Measurements from ENCODE around the gene MRGPRF.

The MRGPRF gene

DNA sequence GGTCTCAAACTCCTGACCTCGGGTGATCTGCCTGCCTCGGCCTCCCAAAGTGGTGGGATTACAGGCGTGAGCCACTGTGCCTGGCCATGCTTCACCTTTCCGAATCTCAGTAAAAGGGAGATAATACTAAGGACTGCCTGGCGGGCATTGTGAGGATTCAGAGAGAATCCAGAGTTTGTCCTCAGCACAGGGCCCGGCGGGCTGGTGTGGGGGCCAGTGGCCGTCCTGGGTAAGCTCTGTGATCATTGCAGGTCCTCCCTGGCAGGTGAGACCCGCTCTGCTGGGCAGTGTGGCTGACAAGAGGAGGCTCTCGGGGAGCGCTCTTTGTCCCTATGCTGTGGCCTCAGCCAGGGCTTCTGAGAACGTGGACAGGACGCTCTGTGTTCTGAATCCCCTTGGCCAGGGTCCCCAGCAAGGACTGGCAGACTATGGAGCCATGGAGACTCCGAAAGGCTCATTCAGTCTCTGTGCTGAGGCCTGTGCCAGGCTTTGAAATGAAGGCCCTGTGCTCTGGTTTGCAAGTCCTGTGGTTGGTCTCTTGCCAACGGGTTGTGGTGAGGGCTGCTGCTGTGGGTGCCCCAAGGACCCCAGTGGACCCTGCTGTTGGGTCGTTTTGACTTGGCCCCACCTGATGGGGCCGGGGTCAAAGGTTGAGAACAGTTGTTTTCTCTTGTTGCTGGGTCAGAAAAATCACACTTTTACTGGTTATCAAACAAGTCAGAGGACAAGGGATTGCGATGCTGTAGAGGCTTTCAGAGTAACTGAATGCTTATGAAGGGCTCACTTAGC lies 37.7 kb upstream of the MRGPRF start:
- no peak for DNase-seq (ENCODE audit: low read depth)

DNA sequence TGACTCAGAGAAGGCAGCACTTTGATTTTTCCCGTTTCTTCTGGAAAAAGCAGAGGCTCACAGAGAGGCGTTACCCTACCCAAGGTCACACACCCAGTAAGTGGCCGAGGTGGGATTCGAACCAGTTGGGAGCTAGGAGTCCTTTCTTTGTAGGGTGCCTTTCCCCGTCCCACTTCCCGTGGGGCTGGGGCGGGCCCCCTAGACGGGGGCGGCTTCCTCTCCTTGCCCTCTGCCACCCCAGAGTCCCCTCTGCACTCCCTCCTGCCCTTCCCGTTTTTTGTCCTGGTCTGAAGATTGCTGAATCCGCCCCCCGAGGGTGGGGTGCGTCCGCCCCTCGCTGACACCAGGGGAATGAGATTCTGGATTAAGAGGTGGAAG lies 36.4 kb upstream of the MRGPRF start:
- DNase-seq (ENCODE audit: low read depth), result no peak

DNA sequence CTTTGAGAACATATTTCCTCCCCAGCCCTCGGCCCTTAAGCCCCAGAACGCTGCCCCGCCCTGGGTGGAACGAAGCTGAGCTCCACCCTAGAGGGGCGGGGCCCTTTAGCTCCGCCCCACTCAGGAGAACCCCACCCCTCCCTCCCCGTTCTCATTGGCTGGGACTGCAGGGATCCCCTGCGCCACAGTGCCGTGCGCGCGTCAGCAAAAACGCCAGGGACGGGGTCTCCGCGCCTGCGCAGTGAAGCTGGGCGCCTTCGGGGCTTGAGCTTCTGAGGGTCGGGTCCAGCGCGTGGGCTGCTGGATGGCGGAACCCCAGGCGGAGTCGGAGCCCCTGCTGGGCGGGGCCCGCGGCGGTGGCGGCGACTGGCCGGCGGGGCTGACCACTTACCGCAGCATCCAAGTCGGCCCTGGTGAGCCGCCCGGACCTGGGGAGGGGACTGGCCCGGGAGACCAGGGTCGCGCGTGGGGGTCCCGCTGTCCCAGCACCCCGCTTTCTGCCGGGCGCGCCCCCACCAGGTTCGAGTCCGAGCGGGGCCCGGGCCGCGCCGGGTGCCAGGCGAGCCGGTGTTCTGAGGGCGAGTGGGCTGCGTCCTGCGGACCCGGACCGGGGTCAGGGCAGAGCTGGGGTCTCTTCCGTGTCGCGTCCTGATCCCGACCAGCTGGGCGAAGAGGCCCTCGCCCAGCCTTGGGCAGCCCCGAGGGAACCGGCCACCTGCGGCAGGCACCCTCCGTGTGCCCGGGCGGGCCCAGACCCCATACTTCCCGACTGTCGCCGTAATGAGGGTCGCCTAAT lies 35.8 kb upstream of the MRGPRF start, which contains the start of gene TPCN2:
Gene TPCN2, plus strand, starts transcription at position 239 of the 796 bp plus-strand sequence. Its CDS starts 66 bp downstream, at position 305.
- peak; percentile 94 for DNase-seq (ENCODE audit: low read depth)

DNA sequence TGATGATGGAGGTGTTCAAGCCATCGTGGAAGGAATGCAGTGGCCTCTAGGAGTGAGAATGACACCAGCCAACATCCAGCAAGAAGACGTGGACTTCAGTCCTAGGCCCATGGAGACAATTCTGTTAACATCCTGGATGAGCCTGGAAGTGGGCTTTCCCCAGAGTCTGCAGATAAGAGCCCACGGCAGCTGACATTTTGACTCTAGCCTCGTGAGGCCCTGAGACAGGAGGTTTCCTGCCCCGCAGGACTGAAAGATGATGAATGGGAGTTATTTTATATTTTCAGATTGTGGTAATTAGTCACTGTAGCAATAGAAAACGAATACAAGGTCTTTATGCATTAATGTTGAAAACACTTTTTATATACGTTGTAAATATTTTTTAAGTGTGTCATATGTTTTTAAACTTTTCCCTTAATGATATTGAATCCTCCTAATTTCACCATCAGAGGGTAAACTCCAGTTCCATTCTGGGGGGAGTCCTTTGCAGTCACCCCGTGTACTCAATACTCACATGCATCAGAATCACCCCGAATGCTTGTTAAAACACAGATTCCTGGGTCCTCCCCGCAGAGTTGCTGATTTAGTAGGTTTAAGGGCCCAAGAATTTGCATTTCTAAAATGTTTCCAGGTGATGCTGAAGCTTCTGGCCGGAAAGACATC lies 35.1 kb upstream of the MRGPRF start:
- no peak for DNase-seq (ENCODE audit: low read depth)

DNA sequence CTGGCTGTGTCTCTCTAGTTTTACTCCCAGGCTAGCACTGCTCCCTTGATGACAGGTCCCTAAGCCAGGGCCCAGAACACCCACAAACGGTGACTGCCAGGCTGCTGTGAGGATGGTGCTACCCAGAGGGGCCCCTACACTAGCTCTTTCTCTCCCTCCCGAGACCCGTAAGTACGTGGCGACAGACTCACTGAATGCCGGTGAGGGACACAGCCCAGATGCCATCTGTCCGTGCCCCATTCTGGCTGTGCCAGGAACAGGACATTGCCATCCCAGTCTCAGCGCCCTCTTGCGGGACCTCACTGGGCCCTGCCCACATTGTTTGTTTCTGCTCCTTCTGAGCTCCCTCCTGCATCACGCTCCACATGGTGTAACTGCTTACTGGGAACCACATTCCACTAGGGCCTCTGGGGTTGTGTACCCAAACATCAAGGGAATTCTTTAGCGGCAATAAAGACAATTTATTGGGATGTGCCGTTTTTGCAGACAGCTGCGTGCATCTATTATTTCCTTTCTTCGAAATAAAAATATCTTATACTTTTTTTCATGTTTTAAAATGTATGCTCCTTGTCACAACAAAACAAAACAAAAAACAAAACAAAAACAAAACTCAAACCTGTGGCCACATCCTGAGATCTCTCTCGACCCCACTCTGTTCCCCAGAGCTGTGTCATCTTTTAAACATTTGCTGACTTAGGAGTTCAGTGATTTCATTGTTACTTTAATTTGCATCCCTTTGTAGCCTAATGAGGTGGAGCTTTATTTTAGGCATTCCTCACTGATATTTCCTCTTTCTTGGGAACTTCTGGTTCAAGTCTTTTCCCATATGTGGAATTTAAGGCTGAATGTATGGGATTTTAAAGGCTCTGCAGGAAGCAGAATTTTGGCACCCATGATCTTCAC lies 31.3 kb upstream of the MRGPRF start:
- DNase-seq (ENCODE audit: low read depth), result peak; percentile 71

DNA sequence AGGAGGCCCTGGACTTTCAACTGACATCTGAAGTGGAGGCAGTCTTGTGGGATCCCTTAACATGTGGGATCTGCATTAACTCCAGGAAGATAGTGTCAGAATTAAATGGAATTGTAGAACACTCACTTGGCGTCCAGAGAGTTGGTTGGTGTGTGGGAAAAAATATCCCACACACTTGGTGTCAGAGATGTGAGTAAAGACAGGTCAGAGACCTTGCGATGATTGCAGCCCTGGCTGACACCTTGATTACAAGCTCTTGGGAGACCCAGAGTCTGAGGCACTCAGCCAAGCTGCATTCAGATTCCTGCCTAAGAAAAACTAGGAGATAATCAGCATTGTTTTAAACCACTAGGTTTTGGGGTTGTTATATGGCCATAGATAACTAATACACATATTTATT lies 28.5 kb upstream of the MRGPRF start:
- DNase-seq (ENCODE audit: low read depth), result no peak

DNA sequence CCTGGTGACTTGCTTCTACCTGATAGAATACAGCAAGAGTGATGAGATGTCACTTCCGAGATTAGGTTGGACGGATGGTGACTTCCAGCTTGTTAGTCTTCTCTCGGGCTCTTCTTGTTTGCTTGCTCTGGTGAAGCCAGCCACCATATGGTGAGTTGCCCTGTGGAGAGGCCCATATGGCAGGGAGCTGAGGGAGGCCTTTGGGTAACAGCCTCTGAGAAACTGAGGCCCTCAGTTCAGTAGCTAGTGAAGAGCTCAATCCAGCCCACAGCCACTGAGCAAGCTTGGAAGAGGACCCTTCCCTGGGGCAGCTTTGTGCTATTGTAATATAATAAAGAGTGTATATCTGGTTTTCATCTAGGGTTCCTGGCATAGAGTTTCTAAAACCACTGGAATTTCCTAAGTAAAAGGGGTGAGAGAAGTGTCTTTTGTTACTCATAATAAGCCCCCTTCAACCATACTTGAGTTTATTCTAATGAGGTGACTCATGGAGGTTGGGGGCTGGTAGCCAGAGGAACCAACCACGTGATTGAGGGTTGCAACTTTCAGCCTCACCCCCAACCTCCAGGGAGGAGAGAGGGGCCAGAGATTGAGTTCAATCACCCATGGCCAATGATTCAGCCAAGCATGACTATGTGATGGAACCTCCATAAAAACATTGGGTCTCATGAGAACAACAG lies 27.7 kb upstream of the MRGPRF start:
- peak; percentile 62 for DNase-seq (ENCODE audit: low read depth)

DNA sequence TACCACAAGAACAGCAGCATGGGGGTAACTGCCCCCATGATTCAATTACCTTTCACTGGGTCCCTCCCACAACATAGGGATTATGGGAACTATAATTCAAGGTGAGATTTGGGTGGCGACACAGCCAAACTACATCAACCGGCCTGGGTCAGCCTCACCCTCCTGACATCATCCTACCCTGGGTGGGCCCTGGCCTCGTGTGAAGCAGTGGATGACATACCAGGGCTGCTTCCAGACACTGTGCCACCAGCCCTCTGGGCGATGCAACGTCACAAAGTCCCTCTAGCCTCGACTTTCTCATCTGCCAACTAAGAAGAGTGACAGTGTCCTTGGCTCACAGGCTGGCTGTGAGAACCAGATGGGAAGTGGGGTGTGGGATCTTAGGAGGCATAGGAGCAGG lies 27.0 kb upstream of the MRGPRF start:
- DNase-seq (ENCODE audit: low read depth), result no peak

DNA sequence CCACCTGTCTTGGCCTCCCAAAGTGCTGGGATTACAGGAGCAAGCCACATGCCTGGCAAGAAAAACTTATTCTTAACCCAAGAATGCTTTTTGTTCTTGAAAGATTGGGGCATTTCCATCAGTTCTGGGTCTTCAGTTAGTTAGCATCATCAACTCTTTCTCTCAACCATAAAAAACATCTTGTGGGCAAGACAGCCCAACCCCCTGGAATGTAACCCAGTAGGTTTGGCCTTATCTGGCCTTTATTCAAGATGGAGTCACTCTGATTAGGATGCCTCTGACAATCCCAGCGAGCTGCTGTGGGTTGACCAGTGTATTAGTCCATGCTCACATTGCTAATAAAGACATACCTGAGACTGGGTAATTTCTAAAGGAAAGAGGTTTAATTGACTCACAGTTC lies 26.5 kb upstream of the MRGPRF start:
- no peak for DNase-seq (ENCODE audit: low read depth)

DNA sequence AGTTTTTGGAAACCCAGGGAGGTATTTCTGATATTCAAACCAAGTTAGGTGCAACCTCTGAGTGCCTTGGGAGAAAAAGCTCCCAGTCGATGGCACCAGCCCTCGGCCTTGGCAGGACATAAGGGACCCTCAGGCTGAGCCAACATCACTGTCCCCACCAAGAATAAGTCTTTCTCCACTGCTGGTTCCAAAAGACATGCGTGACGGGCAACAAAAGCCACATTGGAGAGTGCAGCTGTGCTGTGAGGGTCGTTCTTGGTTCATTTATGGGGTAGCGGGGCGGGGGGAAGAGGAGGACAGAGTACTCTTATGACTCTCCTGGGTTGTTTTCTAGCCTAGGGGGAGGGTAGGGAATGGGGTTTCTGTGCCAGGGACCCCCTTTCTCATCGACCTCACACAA lies 24.5 kb upstream of the MRGPRF start:
- DNase-seq (ENCODE audit: low read depth), result no peak

DNA sequence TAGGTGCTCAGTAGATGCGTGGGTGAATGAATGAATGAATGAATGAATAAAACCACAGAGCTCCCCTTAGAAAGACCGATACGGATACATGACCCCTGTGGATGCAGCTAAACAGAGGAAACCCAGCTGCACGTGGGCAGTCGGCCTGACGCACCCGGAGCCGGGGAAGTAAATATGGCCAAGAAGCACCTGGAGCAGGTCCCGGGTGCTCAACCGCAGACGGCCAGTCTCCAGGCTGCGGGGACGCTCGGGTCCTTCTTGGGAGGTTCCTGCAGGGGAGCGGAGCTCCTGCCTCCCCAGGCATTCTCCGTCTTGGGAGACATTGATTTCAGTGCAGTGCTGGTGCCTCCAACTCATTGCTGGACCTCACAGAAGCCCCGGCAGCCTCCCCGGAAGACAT lies 24.0 kb upstream of the MRGPRF start:
- DNase-seq (ENCODE audit: low read depth), result no peak

DNA sequence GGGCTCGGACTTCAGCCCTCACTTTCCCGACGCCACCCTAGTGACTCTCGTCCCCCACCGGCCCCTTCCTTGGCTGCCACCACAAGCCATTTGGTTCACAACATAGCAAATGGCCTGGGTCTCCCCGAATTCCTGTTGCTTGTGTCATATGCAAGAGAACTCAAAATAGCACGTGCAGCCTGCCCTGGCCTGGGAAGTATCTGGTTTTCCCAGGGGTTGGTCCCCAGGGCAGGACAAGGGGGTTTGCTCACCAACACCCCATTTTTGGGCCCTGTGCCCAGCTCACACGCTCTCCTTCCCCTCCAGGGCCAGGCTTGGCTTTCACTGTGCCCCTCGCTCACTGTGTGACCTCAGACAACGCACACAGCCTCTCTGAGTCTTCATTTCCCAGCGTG lies 22.9 kb upstream of the MRGPRF start:
- DNase-seq (ENCODE audit: low read depth), result no peak

DNA sequence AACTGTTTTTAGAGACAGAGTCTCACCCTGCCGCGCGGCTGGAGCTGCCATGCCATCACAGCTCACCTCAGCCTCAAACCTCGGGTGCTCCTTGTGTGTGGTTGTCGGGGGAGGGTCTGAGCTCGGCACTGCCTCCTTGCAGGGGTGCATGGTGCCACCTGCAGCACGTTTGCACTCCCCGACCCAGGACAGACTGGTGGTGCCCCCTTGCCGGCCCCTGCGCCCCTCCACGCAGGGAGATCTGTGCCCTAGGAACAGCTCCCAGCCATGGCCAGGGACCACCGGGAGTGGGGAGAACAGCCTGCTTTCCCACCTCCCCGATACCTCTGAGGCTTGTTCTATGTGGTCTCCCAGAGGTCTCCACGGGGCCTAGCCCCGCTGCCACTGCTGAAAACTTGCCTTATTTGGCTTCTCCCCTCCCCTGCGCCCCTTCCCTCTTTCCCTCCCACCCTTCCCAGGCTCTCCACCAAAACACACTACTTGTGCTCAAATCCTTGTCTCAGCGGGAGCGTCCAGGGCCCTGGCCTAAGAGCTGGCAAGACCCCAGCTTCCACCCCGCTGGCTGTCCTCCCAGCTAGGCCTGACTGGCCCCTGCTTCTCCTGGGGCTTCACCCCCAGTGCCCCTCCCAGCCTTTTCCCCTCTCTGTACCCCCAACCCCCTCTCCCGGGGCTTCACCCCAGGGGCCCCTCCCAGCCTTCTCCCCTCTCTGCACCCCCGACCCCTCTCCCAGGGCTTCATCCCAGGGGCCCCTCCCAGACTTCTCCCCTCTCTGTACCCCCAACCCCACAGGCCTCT lies 22.3 kb upstream of the MRGPRF start:
- no peak for DNase-seq (ENCODE audit: low read depth)

DNA sequence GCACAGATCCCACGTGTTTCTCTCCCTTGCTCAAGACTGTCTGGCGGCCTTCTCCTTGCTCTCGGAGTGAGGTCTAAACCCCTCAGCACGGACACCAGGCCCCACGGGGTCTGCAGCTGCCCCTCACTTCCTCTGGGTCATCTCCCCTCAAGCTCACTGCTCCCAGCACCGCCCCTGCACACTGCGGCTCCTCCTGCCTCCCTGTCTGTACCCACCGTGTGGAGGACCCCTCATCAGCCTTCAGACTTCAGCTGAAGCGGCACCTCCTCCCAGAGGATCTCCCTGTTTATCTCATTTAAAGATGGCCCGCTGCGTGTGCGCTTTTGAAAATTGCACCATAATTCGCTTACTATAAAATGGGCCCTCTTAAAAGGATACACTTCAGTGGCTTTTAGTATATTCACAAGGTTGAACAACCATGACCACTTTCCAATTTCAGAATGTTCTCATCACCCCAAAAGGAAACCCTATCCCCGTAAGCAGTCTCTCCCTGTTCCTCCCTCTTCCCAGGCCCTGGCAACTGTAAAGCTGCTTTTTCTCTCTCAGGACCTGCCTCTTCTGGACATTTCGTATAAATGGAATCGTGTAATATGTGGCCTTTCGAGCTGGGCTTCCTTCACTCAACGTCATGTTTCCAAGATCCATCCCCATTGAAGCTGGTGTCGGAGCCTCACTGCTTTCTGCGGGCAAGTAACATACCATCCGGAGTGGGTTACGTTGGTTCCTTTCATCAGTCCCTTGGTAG lies 21.2 kb upstream of the MRGPRF start:
- DNase-seq (ENCODE audit: low read depth), result no peak

DNA sequence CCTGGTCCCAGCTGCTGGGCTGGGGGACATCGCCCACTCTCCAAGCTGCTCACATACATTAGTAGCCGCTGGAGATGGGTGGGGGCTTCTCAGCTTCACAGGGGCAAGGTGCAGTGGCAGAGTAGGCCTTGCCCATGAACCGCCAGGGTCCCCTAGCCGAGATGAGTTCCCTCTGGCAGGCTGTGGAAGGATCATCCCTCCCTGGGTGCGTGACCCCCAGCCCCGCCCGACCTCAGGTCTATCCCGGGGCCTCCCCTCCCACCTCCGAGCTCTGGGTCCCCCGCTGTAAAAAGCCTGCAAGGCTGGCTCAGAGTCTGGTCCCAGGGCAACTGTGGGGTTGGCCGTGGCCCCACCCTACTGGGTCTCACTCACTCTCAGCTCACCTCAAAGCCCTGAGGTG lies 20.4 kb upstream of the MRGPRF start:
- DNase-seq (ENCODE audit: low read depth), result no peak

DNA sequence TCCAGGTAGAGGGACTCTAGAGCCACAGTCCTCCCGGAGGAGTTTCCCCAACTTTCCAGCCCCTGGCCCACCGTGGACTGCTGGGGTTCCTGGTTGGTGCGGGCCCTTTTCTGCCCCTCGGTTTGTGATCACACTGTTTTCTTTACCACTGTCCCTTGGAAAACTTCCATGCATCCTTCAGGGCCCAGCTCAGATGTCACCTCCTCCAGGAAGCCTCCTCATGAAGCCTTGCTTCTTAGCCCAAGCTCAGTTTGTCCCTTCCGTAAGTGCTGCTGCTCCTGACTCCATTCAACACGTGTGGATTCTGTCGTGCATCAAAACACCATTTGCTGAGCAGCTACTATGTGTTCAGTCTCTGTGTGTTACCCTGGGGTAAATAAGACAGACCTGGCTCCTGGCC lies 19.8 kb upstream of the MRGPRF start:
- DNase-seq (ENCODE audit: low read depth), result no peak

DNA sequence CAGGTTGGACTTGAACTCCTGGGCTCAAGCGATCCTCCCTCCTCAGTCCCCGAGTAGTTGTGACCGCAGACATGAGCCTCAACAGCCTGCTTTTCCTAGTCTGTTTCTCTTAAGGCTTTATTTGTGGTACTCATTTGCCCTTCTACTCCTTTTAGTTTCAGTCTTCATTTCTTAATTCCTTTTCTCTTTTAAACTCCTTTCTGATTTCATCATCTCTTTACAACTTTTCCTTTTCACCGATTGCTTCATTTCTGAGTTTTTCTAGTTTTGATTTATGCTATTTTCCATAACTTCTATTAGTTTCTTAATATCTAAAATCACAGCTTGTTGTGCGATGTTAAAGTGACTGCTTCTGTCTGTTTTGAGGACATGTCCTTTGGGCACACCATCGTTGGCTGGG lies 17.3 kb upstream of the MRGPRF start:
- no peak for DNase-seq (ENCODE audit: low read depth)

DNA sequence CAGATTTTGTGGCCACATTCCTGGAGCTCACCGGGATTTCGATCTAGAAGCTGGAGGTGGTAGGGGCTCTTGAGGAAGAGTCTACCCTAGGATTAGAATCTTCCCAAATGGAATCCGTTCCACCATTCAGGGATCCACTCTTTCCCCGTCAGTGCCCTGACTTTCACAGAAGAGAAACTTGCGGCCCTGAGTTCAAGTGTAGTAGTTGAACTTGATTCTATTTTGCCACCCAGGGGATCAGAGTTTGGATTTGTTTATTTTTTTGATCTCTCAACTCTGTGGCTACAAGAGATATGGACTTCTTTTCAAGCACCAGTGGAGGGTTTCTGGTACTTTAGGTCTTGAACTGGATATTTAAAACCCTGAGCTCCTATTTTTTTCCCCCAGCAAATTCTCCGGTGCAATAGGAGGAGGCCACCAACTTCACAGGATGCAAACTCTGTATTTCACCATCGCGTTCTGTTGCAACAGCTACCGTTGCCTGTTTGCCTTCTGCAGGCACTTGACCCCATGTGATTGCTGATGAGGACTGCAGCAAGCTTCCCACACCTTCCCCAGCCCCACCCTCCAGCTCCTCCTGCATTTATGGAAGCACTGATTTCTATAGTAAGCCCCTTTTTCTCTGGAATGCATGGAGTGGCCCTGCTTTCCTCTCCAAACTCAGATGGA lies 14.8 kb upstream of the MRGPRF start:
- peak; percentile 68 for DNase-seq (ENCODE audit: low read depth)

DNA sequence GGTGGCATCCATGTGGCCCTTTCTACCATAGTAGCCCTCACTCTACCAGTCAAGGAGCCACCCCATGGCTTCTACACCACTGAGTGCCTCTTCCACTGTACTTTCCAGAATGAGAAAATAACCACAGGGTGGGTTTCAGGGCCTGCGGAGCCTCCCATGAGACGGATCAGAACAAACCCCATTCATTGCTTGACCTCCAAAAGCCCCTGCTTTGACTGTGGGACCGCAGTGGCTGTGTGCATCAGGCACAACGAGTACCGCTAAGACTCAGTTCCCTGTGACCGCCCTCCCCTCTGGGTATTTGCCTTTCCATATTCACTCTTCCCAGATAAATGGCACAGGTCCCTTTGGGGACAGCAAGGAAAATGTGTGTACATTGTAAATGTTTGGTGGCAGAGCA lies 11.5 kb upstream of the MRGPRF start:
- DNase-seq (ENCODE audit: low read depth), result no peak
